HCT116 (cell line): ENCODE results near the gene JPH3. TPM values are rescaled to one million over a fixed set of nuclear protein-coding genes. Genes with fewer than 3 reads are reported as not detected.

ENCODE experiments used
- ATAC-seq: fragments of 200-7000 bp; cut with Tn5 transposase; 2 replicates; pipeline ENCODE4 v1.9.1; 2020; ENCODE audit warnings: mild to moderate bottlenecking, moderate library complexity
- BruUV-seq: library from RNA; stranded (reverse); fragments of 400-500 nt; replicated peaks from 2 replicates; lab custom pipeline; 2021; lab: Mats Ljungman, UMichigan
- CTCF ChIA-PET: fragments of 300-600 bp; sonication (Branson Sonifier 250); formaldehyde crosslinking; loops from one replicate; lab custom pipeline; 2021; ENCODE audit warnings: antibody characterized with exemption; lab: Charles Lee
- POLR2A ChIA-PET: fragments of 300-600, 350-600 bp; sonication (Branson Sonifier 250); formaldehyde crosslinking; loops from one replicate; lab custom pipeline; 2021; ENCODE audit warnings: antibody characterized with exemption; lab: Charles Lee
- RAD21 ChIA-PET, 2 experiments: fragments of 300-600 bp; sonication (Branson Sonifier 250); formaldehyde crosslinking; loops; one replicate each; lab custom pipeline; 2023; ENCODE audit warnings: low total read pairs in 2 of 2; ENCODE audit not compliant: uncharacterized antibody in 2 of 2, unreplicated experiment in 2 of 2, low non-redundant PET in 1 of 2; lab: Charles Lee
- DNase-seq: peaks from one replicate; pipeline ENCODE4 v3.0.0-alpha.2; 2010; ENCODE audit warnings: low read depth, low spot score
- H2AFZ ChIP-seq: fragments of 200-600 bp; shearing (Covaris generic), sonication (generic); 2 replicates; pipeline ENCODE4 v1.6.1; 2017; ENCODE audit warnings: low read depth, mixed run types, mixed read lengths, antibody characterized with exemption, low read length; ENCODE audit not compliant: poor library complexity, severe bottlenecking
- H3K27ac ChIP-seq: 2 replicates; pipeline ENCODE4 v1.5.1; 2012; ENCODE audit warnings: low read depth, low read length
- H3K27me3 ChIP-seq: fragments of 200-600 bp; sonication (generic); 2 replicates; pipeline ENCODE4 v1.6.1; 2016; ENCODE audit warnings: mixed run types, low read length, mixed read lengths; ENCODE audit not compliant: insufficient read depth
- H3K36me3 ChIP-seq, 2 experiments: fragments of 200-500 bp in 1 of 2; fragments of 200-600 bp in 1 of 2; sonication (Bioruptor generic) in 1 of 2; sonication (generic) in 1 of 2; 2 replicates each; pipeline versions ENCODE4 v1.5.1 to v1.6.1; 2014 to 2016; ENCODE audit warnings: low read length in 2 of 2, inconsistent platforms in 1 of 2, mixed read lengths in 1 of 2, mixed run types in 1 of 2; ENCODE audit not compliant: insufficient read depth in 2 of 2, control insufficient read depth in 1 of 2
- H3K4me1 ChIP-seq, 2 experiments: fragments of 200-600 bp in 1 of 2; sonication (generic) in 1 of 2; 2 replicates each; pipeline versions ENCODE4 v1.5.1 to v1.6.1; 2012 to 2017; ENCODE audit warnings: low read length in 2 of 2, inconsistent platforms in 1 of 2, mild to moderate bottlenecking in 1 of 2, mixed read lengths in 1 of 2, mixed run types in 1 of 2, moderate library complexity in 1 of 2; ENCODE audit not compliant: insufficient read depth in 2 of 2, control insufficient read depth in 1 of 2
- H3K4me2 ChIP-seq: fragments of 200-600 bp; sonication (generic); 2 replicates; pipeline ENCODE4 v1.6.1; 2017; ENCODE audit warnings: mixed run types, low read length, mixed read lengths
- H3K4me3 ChIP-seq, 2 experiments: fragments of 200-600 bp in 1 of 2; sonication (generic) in 1 of 2; replicated peaks in 1 of 2; 2 replicates each; pipeline ENCODE4 v1.5.1; 2011 to 2016; ENCODE audit warnings: low read length in 2 of 2, control low read depth in 1 of 2, low read depth in 1 of 2, mild to moderate bottlenecking in 1 of 2, mixed read lengths in 1 of 2, mixed run types in 1 of 2
- H3K79me2 ChIP-seq: fragments of 200-600 bp; sonication (generic); 2 replicates; pipeline ENCODE4 v1.6.1; 2017; ENCODE audit warnings: mild to moderate bottlenecking, mixed run types, low read length, moderate library complexity, mixed read lengths; ENCODE audit not compliant: insufficient read depth
- H3K9ac ChIP-seq: fragments of 200-600 bp; sonication (generic); 2 replicates; pipeline ENCODE4 v1.6.1; 2016; ENCODE audit warnings: low read length, mixed read lengths
- H3K9me2 ChIP-seq: fragments of 200-600 bp; sonication (generic), shearing (Covaris generic); 2 replicates; pipeline ENCODE4 v1.6.1; 2017; ENCODE audit warnings: mixed run types, mild to moderate bottlenecking, moderate library complexity; ENCODE audit not compliant: insufficient read depth
- H3K9me3 ChIP-seq, 2 experiments: fragments of 200-500 bp in 1 of 2; fragments of 200-600 bp in 1 of 2; sonication (Bioruptor generic) in 1 of 2; sonication (generic) in 1 of 2; 2 replicates each; pipeline ENCODE4 v1.6.1; 2014 to 2017; ENCODE audit warnings: low read length in 2 of 2, mixed read lengths in 2 of 2, inconsistent platforms in 1 of 2, low read depth in 1 of 2, mild to moderate bottlenecking in 1 of 2, mixed run types in 1 of 2, moderate library complexity in 1 of 2; ENCODE audit not compliant: control insufficient read depth in 1 of 2, insufficient read depth in 1 of 2
- H4K20me1 ChIP-seq: fragments of 200-600 bp; sonication (generic), shearing (Covaris generic); 2 replicates; pipeline ENCODE4 v1.6.1; 2017; ENCODE audit warnings: mixed run types, mild to moderate bottlenecking, moderate library complexity; ENCODE audit not compliant: insufficient read depth
- CBX3 ChIP-seq: IDR thresholded peaks from 2 replicates; pipeline ENCODE4 v1.6.1; 2012; ENCODE audit warnings: low read depth
- CEBPB ChIP-seq: IDR thresholded peaks from 2 replicates; pipeline ENCODE4 v1.6.1; 2012; ENCODE audit warnings: low read depth
- EGR1 ChIP-seq: IDR thresholded peaks from 2 replicates; pipeline ENCODE4 v1.6.1; 2012; ENCODE audit warnings: low read depth
- EZH2phosphoT487 ChIP-seq: fragments of 200-600 bp; IDR thresholded peaks from 2 replicates; pipeline ENCODE4 v1.6.1; 2018; ENCODE audit warnings: antibody characterized with exemption, borderline replicate concordance
- POLR2A ChIP-seq: IDR thresholded peaks from 2 replicates; pipeline ENCODE4 v1.7.0; 2011; ENCODE audit warnings: borderline replicate concordance; ENCODE audit not compliant: insufficient read depth, insufficient read length; ENCODE audit errors: extremely low read depth
- POLR2AphosphoS5 ChIP-seq: IDR thresholded peaks from 2 replicates; pipeline ENCODE4 v1.6.1; 2011; ENCODE audit warnings: mild to moderate bottlenecking, low read depth, low read length, moderate library complexity
- RAD21 ChIP-seq: IDR thresholded peaks from 2 replicates; pipeline ENCODE4 v1.6.1; 2012; ENCODE audit warnings: low read depth, mild to moderate bottlenecking
- SIN3A ChIP-seq: IDR thresholded peaks from 2 replicates; pipeline ENCODE4 v1.6.1; 2012; ENCODE audit warnings: low read depth
- SP1 ChIP-seq: IDR thresholded peaks from 2 replicates; pipeline ENCODE4 v1.6.1; 2012; ENCODE audit warnings: low read depth
- SRF ChIP-seq: IDR thresholded peaks from 2 replicates; pipeline ENCODE4 v1.6.1; 2012; ENCODE audit warnings: low read depth
- TCF7L2 ChIP-seq: IDR thresholded peaks from 2 replicates; pipeline ENCODE4 v1.7.0; 2011; ENCODE audit warnings: borderline replicate concordance, inconsistent platforms; ENCODE audit not compliant: insufficient read depth, insufficient read length; ENCODE audit errors: extremely low read depth
- YY1 ChIP-seq: IDR thresholded peaks from 2 replicates; pipeline ENCODE4 v1.6.1; 2011; ENCODE audit warnings: low read length, low read depth, moderate library complexity, mild to moderate bottlenecking; ENCODE audit not compliant: insufficient replicate concordance; ENCODE audit errors: extremely low read depth
- ZNF274 ChIP-seq: fragments of 200-500 bp; sonication (Bioruptor generic); IDR thresholded peaks from 2 replicates; pipeline ENCODE4 v1.6.1; 2014; ENCODE audit warnings: mild to moderate bottlenecking, low read depth, low read length, inconsistent platforms
- intact Hi-C: fragments of 100-400 bp; cut with micrococcal nuclease; formaldehyde crosslinking; loops from 2 replicates; pipeline ENCODE4 v1.10.0; 2022
- total RNA-seq: library from RNA; stranded (reverse); gene quantifications from one replicate; pipeline ENCODE4 v1.2.1, GENCODE V29; 2021; ENCODE audit not compliant: unreplicated experiment
- TF ChIP-seq, protein P1 (sequence below): IDR thresholded peaks from 2 replicates; pipeline ENCODE4 v1.6.1; 2012
- TF ChIP-seq, protein P2 (sequence below): IDR thresholded peaks from 2 replicates; pipeline ENCODE4 v1.6.1; 2012; ENCODE audit warnings: low read depth
- TF ChIP-seq, protein P3 (sequence below), 3 experiments: fragments of 200-600 bp in 1 of 3; sonication (generic) in 1 of 3; IDR thresholded peaks in 2 of 3; conservative IDR thresholded peaks in 1 of 3; 2 replicates each; pipeline ENCODE4 v1.5.1; 2012 to 2017; ENCODE audit warnings: low read depth in 2 of 3, low read length in 2 of 3, antibody characterized with exemption in 1 of 3, borderline replicate concordance in 1 of 3, control low read depth in 1 of 3, mild to moderate bottlenecking in 1 of 3, mixed read lengths in 1 of 3, mixed run types in 1 of 3, moderate library complexity in 1 of 3; ENCODE audit not compliant: insufficient read depth in 1 of 3

Gene JPH3
- total RNA-seq, 1 experiment from 2014 or later = 0.10 TPM

DNA sequence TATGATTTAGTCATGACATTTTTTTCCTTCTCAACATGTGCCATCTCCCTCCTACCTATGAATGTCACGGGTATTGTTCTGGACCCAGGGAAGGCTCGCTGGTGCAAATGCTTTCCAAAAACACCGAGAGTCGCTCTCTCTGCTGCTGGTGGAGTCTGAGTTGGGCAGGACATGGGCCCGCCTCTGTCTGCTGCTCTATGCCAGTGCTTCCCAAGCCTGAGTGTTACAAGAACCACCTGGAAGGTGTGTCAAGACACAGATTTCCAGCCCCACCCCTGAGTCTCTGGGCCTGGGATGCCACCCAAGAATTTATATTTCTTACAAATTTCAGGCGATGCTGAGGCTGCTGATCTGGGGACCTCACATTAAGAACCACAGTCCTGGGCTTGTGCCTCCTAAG is 9.1 kb downstream of the JPH3 start:
- Histone ChIP-seq H3K36me3 (no peaks in the 10 kb centered on the region), H2AFZ (no peak overlapping the region), H3K79me2 (no peaks in the 10 kb centered on the region), H4K20me1 (no peaks in the 10 kb centered on the region), H3K4me2 (no peak overlapping the region), H3K27me3 (peaks cover 25% of the 10 kb centered on the region), H3K9me3 (no peaks in the 10 kb centered on the region), H3K27ac (no peak overlapping the region), H3K9ac (no peak overlapping the region), H3K9me2 (no peaks in the 10 kb centered on the region), H3K4me1 (no peaks in the 10 kb centered on the region), H3K4me3 (no peak overlapping the region)
- ATAC-seq (no peak), DNase-seq (no peak)
- ChIA-PET CTCF (no interaction called here), POLR2A (no interaction called here), RAD21 (no interaction called here)
- BruUV-seq = no TSS peak
- no peak for TF ChIP-seq SRF
- TF ChIP-seq, protein P1, sequence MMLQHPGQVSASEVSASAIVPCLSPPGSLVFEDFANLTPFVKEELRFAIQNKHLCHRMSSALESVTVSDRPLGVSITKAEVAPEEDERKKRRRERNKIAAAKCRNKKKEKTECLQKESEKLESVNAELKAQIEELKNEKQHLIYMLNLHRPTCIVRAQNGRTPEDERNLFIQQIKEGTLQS = no peak
- TF ChIP-seq SP1 = no peak
- TF ChIP-seq CEBPB = no peak
- no peak for TF ChIP-seq YY1
- TF ChIP-seq CBX3 = no peak
- no peak for TF ChIP-seq POLR2AphosphoS5
- no peak for TF ChIP-seq ZNF274
- TF ChIP-seq SIN3A = no peak
- no peak for TF ChIP-seq POLR2A
- TF ChIP-seq EGR1 = no peak
- intact Hi-C loops = no loop called here

DNA sequence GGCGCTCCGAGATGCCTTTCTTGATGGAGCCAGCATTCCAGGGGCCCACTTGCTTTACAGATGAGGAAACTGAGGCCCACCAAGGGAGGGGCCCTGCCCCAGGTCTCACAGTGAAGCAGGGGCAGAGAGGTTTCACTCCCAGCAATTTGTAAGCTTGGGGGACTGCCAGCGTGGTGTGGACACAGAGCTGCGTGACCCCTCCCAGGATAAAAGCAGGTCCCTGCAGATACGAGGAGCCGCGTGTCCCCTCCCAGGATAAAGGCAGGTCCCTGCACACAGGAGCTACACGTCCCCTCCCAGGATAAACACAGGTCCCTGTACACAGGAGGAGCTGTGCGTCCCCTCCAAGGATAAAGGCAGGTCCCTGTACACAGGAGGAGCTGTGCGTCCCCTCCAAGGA is 11.7 kb downstream of the JPH3 start:
- ChIA-PET CTCF (no interaction called here), RAD21 (no interaction called here), POLR2A (no interaction called here)
- H4K20me1 ChIP-seq = no peaks in the 10 kb centered on the region
- no peak overlapping the region for H2AFZ ChIP-seq
- no peaks in the 10 kb centered on the region for H3K9me2 ChIP-seq
- peaks cover 18% of the 10 kb centered on the region for H3K27me3 ChIP-seq
- intact Hi-C loops = no loop called here
- H3K4me1 ChIP-seq = no peaks in the 10 kb centered on the region
- no peak overlapping the region for H3K4me3 ChIP-seq
- no peak for ATAC-seq
- no peaks in the 10 kb centered on the region for H3K36me3 ChIP-seq
- DNase-seq = no peak
- no peak overlapping the region for H3K27ac ChIP-seq
- H3K9me3 ChIP-seq = no peaks in the 10 kb centered on the region
- H3K79me2 ChIP-seq = no peaks in the 10 kb centered on the region
- no peak overlapping the region for H3K9ac ChIP-seq
- H3K4me2 ChIP-seq = no peak overlapping the region
- no TSS peak for BruUV-seq
- TF ChIP-seq SP1 (no peak), POLR2A (no peak), EGR1 (no peak), SRF (no peak), TCF7L2 (no peak), EZH2phosphoT487 (no peak), RAD21 (no peak), SIN3A (no peak)
- TF ChIP-seq, protein P2, sequence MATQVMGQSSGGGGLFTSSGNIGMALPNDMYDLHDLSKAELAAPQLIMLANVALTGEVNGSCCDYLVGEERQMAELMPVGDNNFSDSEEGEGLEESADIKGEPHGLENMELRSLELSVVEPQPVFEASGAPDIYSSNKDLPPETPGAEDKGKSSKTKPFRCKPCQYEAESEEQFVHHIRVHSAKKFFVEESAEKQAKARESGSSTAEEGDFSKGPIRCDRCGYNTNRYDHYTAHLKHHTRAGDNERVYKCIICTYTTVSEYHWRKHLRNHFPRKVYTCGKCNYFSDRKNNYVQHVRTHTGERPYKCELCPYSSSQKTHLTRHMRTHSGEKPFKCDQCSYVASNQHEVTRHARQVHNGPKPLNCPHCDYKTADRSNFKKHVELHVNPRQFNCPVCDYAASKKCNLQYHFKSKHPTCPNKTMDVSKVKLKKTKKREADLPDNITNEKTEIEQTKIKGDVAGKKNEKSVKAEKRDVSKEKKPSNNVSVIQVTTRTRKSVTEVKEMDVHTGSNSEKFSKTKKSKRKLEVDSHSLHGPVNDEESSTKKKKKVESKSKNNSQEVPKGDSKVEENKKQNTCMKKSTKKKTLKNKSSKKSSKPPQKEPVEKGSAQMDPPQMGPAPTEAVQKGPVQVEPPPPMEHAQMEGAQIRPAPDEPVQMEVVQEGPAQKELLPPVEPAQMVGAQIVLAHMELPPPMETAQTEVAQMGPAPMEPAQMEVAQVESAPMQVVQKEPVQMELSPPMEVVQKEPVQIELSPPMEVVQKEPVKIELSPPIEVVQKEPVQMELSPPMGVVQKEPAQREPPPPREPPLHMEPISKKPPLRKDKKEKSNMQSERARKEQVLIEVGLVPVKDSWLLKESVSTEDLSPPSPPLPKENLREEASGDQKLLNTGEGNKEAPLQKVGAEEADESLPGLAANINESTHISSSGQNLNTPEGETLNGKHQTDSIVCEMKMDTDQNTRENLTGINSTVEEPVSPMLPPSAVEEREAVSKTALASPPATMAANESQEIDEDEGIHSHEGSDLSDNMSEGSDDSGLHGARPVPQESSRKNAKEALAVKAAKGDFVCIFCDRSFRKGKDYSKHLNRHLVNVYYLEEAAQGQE = no peak
- TF ChIP-seq, protein P3, sequence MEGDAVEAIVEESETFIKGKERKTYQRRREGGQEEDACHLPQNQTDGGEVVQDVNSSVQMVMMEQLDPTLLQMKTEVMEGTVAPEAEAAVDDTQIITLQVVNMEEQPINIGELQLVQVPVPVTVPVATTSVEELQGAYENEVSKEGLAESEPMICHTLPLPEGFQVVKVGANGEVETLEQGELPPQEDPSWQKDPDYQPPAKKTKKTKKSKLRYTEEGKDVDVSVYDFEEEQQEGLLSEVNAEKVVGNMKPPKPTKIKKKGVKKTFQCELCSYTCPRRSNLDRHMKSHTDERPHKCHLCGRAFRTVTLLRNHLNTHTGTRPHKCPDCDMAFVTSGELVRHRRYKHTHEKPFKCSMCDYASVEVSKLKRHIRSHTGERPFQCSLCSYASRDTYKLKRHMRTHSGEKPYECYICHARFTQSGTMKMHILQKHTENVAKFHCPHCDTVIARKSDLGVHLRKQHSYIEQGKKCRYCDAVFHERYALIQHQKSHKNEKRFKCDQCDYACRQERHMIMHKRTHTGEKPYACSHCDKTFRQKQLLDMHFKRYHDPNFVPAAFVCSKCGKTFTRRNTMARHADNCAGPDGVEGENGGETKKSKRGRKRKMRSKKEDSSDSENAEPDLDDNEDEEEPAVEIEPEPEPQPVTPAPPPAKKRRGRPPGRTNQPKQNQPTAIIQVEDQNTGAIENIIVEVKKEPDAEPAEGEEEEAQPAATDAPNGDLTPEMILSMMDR (IDR thresholded peaks at IDR 0.05 in 2 of 3, conservative IDR thresholded peaks at IDR 0.05 in 1 of 3; ENCODE audit: borderline replicate concordance in 1 of 3, insufficient read depth in 1 of 3, low read depth in 2 of 3, low read length in 2 of 3) = no peak
